ENCODE data around the gene RGL2. TPM values are rescaled to one million over a fixed set of nuclear protein-coding genes. Genes with fewer than 3 reads are reported as not detected.

Gene RGL2
- total and polyA plus RNA-seq, 4 donors = 72.2 to 93.7 (median 75.0) TPM

DNA sequence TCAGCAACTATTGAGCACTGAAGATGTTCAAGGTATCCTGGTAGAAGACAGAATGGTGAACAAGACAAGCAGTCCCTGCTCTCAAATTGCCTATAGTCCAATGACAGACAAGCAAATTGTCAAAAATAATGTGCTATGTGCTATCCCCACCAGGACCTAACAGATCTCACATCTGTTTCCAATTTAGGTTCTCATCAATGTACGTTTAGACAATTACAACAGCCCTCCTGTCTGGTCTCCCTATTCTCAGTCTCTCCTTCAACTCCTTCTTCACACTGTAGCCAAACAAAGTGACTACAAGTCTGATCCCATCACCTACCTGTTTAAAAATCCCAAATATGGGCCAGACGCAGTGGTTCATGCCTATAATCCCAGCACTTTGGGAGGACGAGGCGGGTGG lies 7.6 kb upstream of the RGL2 start:
- no peak overlapping the region for H3K4me3 ChIP-seq
- ATAC-seq (ENCODE audit: insufficient read depth, low FRiP score) (no peak), DNase-seq (no peak)
- 90 to 92% methylated on average over 4 of the region's 4 CpGs for WGBS, 2 donors
- peaks cover 0 to 35% (median 15%) of the 10 kb centered on the region in 4 donors for H3K36me3 ChIP-seq (ENCODE audit: control insufficient read depth in 4 of 4, insufficient read depth in 4 of 4, low read length in 4 of 4)
- H3K27ac ChIP-seq (ENCODE audit: low read depth in 1 of 2, low read length in 1 of 2) = no peak overlapping the region
- no peak for TF ChIP-seq CTCF (IDR thresholded peaks at IDR 0.05; ENCODE audit: control extremely low read depth, extremely low read depth)
- H3K4me1 ChIP-seq (ENCODE audit: control insufficient read depth in 5 of 5, insufficient read depth in 5 of 5, low read length in 5 of 5) = peaks cover 0 to 8% (median 0%) of the 10 kb centered on the region in 5 donors
- H3K27me3 ChIP-seq (ENCODE audit: control insufficient read depth in 3 of 3, insufficient read depth in 3 of 3, low read length in 2 of 3) = no peaks in the 10 kb centered on the region
- no peaks in the 10 kb centered on the region for H3K9me3 ChIP-seq (ENCODE audit: control insufficient read depth in 4 of 4, insufficient read depth in 3 of 4, low read length in 3 of 4)
- H3K9ac ChIP-seq (ENCODE audit: insufficient read depth in 1 of 2, low read length in 2 of 2) = no peak overlapping the region

GRCh38 chr6:33305052-33305451 lies 6.3 kb upstream of the RGL2 start:
- no peak for DNase-seq
- peak overlapping the region in 1 of 2 donors; percentile 33 for H3K27ac ChIP-seq (ENCODE audit: low read depth in 1 of 2, low read length in 1 of 2)
- H3K4me3 ChIP-seq = no peak overlapping the region
- no peaks in the 10 kb centered on the region for H3K27me3 ChIP-seq (ENCODE audit: control insufficient read depth in 3 of 3, insufficient read depth in 3 of 3, low read length in 2 of 3)
- H3K9me3 ChIP-seq (ENCODE audit: control insufficient read depth in 4 of 4, insufficient read depth in 3 of 4, low read length in 3 of 4) = no peaks in the 10 kb centered on the region
- no peak overlapping the region for H3K9ac ChIP-seq (ENCODE audit: insufficient read depth in 1 of 2, low read length in 2 of 2)
- no peak for ATAC-seq (ENCODE audit: insufficient read depth, low FRiP score)
- peaks cover 0 to 3% (median 0%) of the 10 kb centered on the region in 5 donors for H3K4me1 ChIP-seq (ENCODE audit: control insufficient read depth in 5 of 5, insufficient read depth in 5 of 5, low read length in 5 of 5)
- TF ChIP-seq CTCF (IDR thresholded peaks at IDR 0.05; ENCODE audit: control extremely low read depth, extremely low read depth) = no peak
- peaks cover 0 to 35% (median 15%) of the 10 kb centered on the region in 4 donors for H3K36me3 ChIP-seq (ENCODE audit: control insufficient read depth in 4 of 4, insufficient read depth in 4 of 4, low read length in 4 of 4)
- WGBS, 2 donors = 88 to 90% methylated on average over 8 of the region's 8 CpGs

- peaks cover 0 to 5% (median 0%) of the 10 kb centered on the region in 5 donors for H3K4me1 ChIP-seq (ENCODE audit: control insufficient read depth in 5 of 5, insufficient read depth in 5 of 5, low read length in 5 of 5)
- H3K9ac ChIP-seq (ENCODE audit: insufficient read depth in 1 of 2, low read length in 2 of 2) = no peak overlapping the region
- peaks cover 0 to 35% (median 15%) of the 10 kb centered on the region in 4 donors for H3K36me3 ChIP-seq (ENCODE audit: control insufficient read depth in 4 of 4, insufficient read depth in 4 of 4, low read length in 4 of 4)
- H3K27ac ChIP-seq (ENCODE audit: low read depth in 1 of 2, low read length in 1 of 2) = peak overlapping the region in 1 of 2 donors; percentile 10
- WGBS, 2 donors = 94 to 95% methylated on average over 16 of the region's 16 CpGs
- DNase-seq = no peak
- TF ChIP-seq CTCF (IDR thresholded peaks at IDR 0.05; ENCODE audit: control extremely low read depth, extremely low read depth) = no peak
- no peaks in the 10 kb centered on the region for H3K27me3 ChIP-seq (ENCODE audit: control insufficient read depth in 3 of 3, insufficient read depth in 3 of 3, low read length in 2 of 3)
- no peak overlapping the region for H3K4me3 ChIP-seq
- ATAC-seq (ENCODE audit: insufficient read depth, low FRiP score) = no peak
- no peaks in the 10 kb centered on the region for H3K9me3 ChIP-seq (ENCODE audit: control insufficient read depth in 4 of 4, insufficient read depth in 3 of 4, low read length in 3 of 4)
Observed at GRCh38 chr6:33304216-33304615, 5.5 kb upstream of the RGL2 start.

DNA sequence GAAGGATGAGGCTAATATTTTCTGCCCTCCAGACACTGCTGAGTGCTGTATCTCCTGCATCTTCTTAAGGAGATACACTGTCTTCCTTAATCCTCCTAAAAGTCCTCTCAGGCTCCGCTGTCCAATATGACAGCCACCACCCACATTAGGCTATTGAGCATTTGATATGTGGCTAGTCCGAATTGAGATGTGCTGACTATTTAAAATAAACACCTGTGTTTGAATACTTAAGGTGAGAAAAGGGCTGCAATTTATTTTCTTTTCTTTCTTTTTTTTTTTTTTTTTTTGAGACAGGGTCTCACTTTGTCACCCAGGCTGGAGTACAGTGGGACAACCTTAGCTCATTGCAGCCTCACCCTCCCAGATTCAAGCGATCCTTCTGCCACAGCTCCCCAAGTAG lies 3.1 kb upstream of the RGL2 start:
- TF ChIP-seq CTCF (IDR thresholded peaks at IDR 0.05; ENCODE audit: control extremely low read depth, extremely low read depth) = no peak
- no peak for ATAC-seq (ENCODE audit: insufficient read depth, low FRiP score)
- WGBS, 2 donors = 93 to 95% methylated on average over 3 of the region's 3 CpGs
- Histone ChIP-seq H3K9ac (ENCODE audit: insufficient read depth in 1 of 2, low read length in 2 of 2) (no peak overlapping the region), H3K27me3 (ENCODE audit: control insufficient read depth in 3 of 3, insufficient read depth in 3 of 3, low read length in 2 of 3) (no peaks in the 10 kb centered on the region), H3K36me3 (ENCODE audit: control insufficient read depth in 4 of 4, insufficient read depth in 4 of 4, low read length in 4 of 4) (peaks cover 0 to 31% (median 15%) of the 10 kb centered on the region in 4 donors), H3K4me3 (no peak overlapping the region), H3K27ac (ENCODE audit: low read depth in 1 of 2, low read length in 1 of 2) (no peak overlapping the region), H3K9me3 (ENCODE audit: control insufficient read depth in 4 of 4, insufficient read depth in 3 of 4, low read length in 3 of 4) (no peaks in the 10 kb centered on the region), H3K4me1 (ENCODE audit: control insufficient read depth in 5 of 5, insufficient read depth in 5 of 5, low read length in 5 of 5) (peaks cover 0 to 11% (median 0%) of the 10 kb centered on the region in 5 donors)
- DNase-seq = no peak
